Measurements from ENCODE around the gene TMEM161A.
A peak's percentile ranks its signal among the peaks of the same experiment; 100 is the strongest.
"Not testable (repeated sequence)": the region's sequence is repeated elsewhere in the genome, so short reads cannot be mapped to it uniquely, and the experiment has no call there.

The TMEM161A gene

GRCh38 chr19:19176950-19177349, 38.7 kb upstream of the TMEM161A start:
- no peak for DNase-seq (ENCODE audit: low spot score)
- TF ChIP-seq CTCF (conservative IDR thresholded peaks at IDR 0.05; ENCODE audit: low read depth), result no peak
- ChIA-PET POLR2A (ENCODE audit: low non-redundant PET) (no interaction called here), CTCF (interaction anchor here (3.0 kb wide), 1 partner anchor 30 kb away, joined by 13 read pairs; no protein-coding TSS in a partner anchor)
- no peak overlapping the region for H3K27ac ChIP-seq

GRCh38 chr19:19173243-19173642, 35.0 kb upstream of the TMEM161A start:
- CTCF ChIA-PET, result interaction anchor here (0.7 kb wide), 1 partner anchor 107 kb away, joined by 3 read pairs; no protein-coding TSS in a partner anchor
- POLR2A ChIA-PET (ENCODE audit: low non-redundant PET); H3K27ac ChIP-seq; DNase-seq (ENCODE audit: low spot score): not testable (repeated sequence)

- ChIA-PET CTCF (no interaction called here), POLR2A (ENCODE audit: low non-redundant PET) (no interaction called here)
- H3K27ac ChIP-seq, result peak overlapping the region; percentile 25
- DNase-seq (ENCODE audit: low spot score), result no peak
- no peak for TF ChIP-seq CTCF (conservative IDR thresholded peaks at IDR 0.05; ENCODE audit: low read depth)
These were observed 33.7 kb upstream of the TMEM161A start for GRCh38 chr19:19171821-19172532.

- DNase-seq (ENCODE audit: low spot score), result no peak
- no peak overlapping the region for H3K27ac ChIP-seq
- no peak for TF ChIP-seq CTCF (conservative IDR thresholded peaks at IDR 0.05; ENCODE audit: low read depth)
- ChIA-PET POLR2A (ENCODE audit: low non-redundant PET) (no interaction called here), CTCF (no interaction called here)
These were observed 32.8 kb upstream of the TMEM161A start for GRCh38 chr19:19170873-19171672.

- no peak for TF ChIP-seq CTCF (conservative IDR thresholded peaks at IDR 0.05; ENCODE audit: low read depth)
- ChIA-PET CTCF (no interaction called here), POLR2A (ENCODE audit: low non-redundant PET) (no interaction called here)
- DNase-seq (ENCODE audit: low spot score), result peak; percentile 92
- no peak within 1 kb of the TSS for H3K27ac ChIP-seq
These were observed 32.0 kb upstream of the TMEM161A start, which contains the start of gene MEF2B for GRCh38 chr19:19170053-19170872. Gene MEF2B, minus strand, starts transcription at chr19:19170263. Its CDS starts 19,528 bp downstream, at chr19:19150735.

GRCh38 chr19:19169236-19170052, 31.2 kb upstream of the TMEM161A start:
- no peak for DNase-seq (ENCODE audit: low spot score)
- no peak for TF ChIP-seq CTCF (conservative IDR thresholded peaks at IDR 0.05; ENCODE audit: low read depth)
- CTCF ChIA-PET, result interaction anchor here (0.6 to 0.9 kb wide), 2 partner anchors 24 to 323 kb away, joined by 4 to 7 read pairs; no protein-coding TSS in a partner anchor
- no peak overlapping the region for H3K27ac ChIP-seq
- POLR2A ChIA-PET (ENCODE audit: low non-redundant PET), result interaction anchor here (0.7 kb wide), 1 partner anchor 13 kb away, joined by 3 read pairs; no protein-coding TSS in a partner anchor
